IMR-90 (cell line): ENCODE results near the gene CAMKMT. TPM values are rescaled to one million over a fixed set of nuclear protein-coding genes. Genes with fewer than 3 reads are reported as not detected.

Experiments used
- ATAC-seq: fragments of 200-7000 bp; cut with Tn5 transposase; 2 replicates; pipeline ENCODE4 v1.9.1; 2020; ENCODE audit warnings: low read depth, mild to moderate bottlenecking, moderate library complexity
- BruUV-seq: library from RNA; stranded (reverse); fragments of 400-500 nt; replicated peaks from 2 replicates; lab custom pipeline; 2021; lab: Mats Ljungman, UMichigan
- CTCF ChIA-PET: fragments of 300-600 bp; formaldehyde crosslinking; extraction: SDS; loops from one replicate; lab custom pipeline; 2021; ENCODE audit warnings: antibody characterized with exemption; lab: Yijun Ruan, JAX
- POLR2A ChIA-PET: fragments of 300-600 bp; sonication (Branson Sonifier 250); formaldehyde crosslinking; loops from one replicate; lab custom pipeline; 2022; ENCODE audit warnings: antibody characterized with exemption; ENCODE audit not compliant: unreplicated experiment; lab: Charles Lee
- DNase-seq: peaks from one replicate; pipeline ENCODE4 v3.0.0; 2013
- H2AFZ ChIP-seq: replicated peaks from 2 replicates; pipeline ENCODE3; 2013; ENCODE audit warnings: low read length, mild to moderate bottlenecking; ENCODE audit not compliant: poor library complexity
- H2AK5ac ChIP-seq: 2 replicates; pipeline ENCODE4 v1.6.1; 2013; ENCODE audit warnings: low read depth, low read length, inconsistent platforms
- H2AK9ac ChIP-seq: replicated peaks from 2 replicates; pipeline ENCODE3; 2013; ENCODE audit warnings: mild to moderate bottlenecking, low read depth, low read length, moderate library complexity; ENCODE audit not compliant: poor library complexity
- H2BK120ac ChIP-seq: 2 replicates; pipeline ENCODE4 v1.6.1; 2013; ENCODE audit warnings: low read depth, low read length, inconsistent platforms
- H2BK15ac ChIP-seq: 3 replicates; pipeline ENCODE4 v1.6.1; 2013; ENCODE audit warnings: low read depth, low read length, inconsistent platforms
- H2BK20ac ChIP-seq: 2 replicates; pipeline ENCODE4 v1.6.1; 2013; ENCODE audit warnings: low read depth, mild to moderate bottlenecking, inconsistent platforms, low read length, moderate library complexity
- H2BK5ac ChIP-seq: 2 replicates; pipeline ENCODE4 v1.6.1; 2013; ENCODE audit warnings: mild to moderate bottlenecking, low read depth, low read length, inconsistent platforms; ENCODE audit not compliant: poor library complexity, severe bottlenecking
- H3K14ac ChIP-seq: replicated peaks from 2 replicates; pipeline ENCODE4 v1.6.1; 2013; ENCODE audit warnings: low read depth, low read length, inconsistent platforms
- H3K18ac ChIP-seq: 2 replicates; pipeline ENCODE4 v1.6.1; 2013; ENCODE audit warnings: low read depth, low read length, control low read depth
- H3K23ac ChIP-seq: 2 replicates; pipeline ENCODE4 v1.6.1; 2013; ENCODE audit warnings: low read depth, low read length, inconsistent platforms
- H3K27ac ChIP-seq: 2 replicates; pipeline ENCODE4 v1.5.1; 2013; ENCODE audit warnings: mild to moderate bottlenecking, control low read depth, low read length; ENCODE audit not compliant: insufficient read depth
- H3K27me3 ChIP-seq: 2 replicates; pipeline ENCODE4 v1.6.1; 2013; ENCODE audit warnings: low read length; ENCODE audit not compliant: control insufficient read depth, insufficient read depth
- H3K36me3 ChIP-seq: 2 replicates; pipeline ENCODE4 v1.6.1; 2013; ENCODE audit warnings: low read length, mixed read lengths; ENCODE audit not compliant: control insufficient read depth, insufficient read depth
- H3K4ac ChIP-seq: 2 replicates; pipeline ENCODE4 v1.6.1; 2013; ENCODE audit warnings: low read depth, low read length, inconsistent platforms
- H3K4me1 ChIP-seq: 2 replicates; pipeline ENCODE4 v1.6.1; 2013; ENCODE audit warnings: low read length, mixed read lengths; ENCODE audit not compliant: control insufficient read depth, insufficient read depth
- H3K4me2 ChIP-seq: 2 replicates; pipeline ENCODE4 v1.6.1; 2013; ENCODE audit warnings: low read depth, mild to moderate bottlenecking, control low read depth, low read length, moderate library complexity
- H3K4me3 ChIP-seq: 2 replicates; pipeline ENCODE4 v1.5.1; 2013; ENCODE audit warnings: low read depth, mild to moderate bottlenecking, control low read depth, low read length, moderate library complexity; ENCODE audit not compliant: insufficient read depth
- H3K56ac ChIP-seq: 2 replicates; pipeline ENCODE4 v1.6.1; 2013; ENCODE audit warnings: low read length, inconsistent platforms; ENCODE audit not compliant: insufficient read depth; ENCODE audit errors: extremely low read depth
- H3K79me1 ChIP-seq, 2 experiments: 2 replicates each; pipeline ENCODE4 v1.6.1; 2013; ENCODE audit warnings: low read length in 2 of 2, inconsistent platforms in 1 of 2, low read depth in 1 of 2
- H3K9ac ChIP-seq: 2 replicates; pipeline ENCODE4 v1.6.1; 2013; ENCODE audit warnings: low read depth, low read length, control low read depth
- H3K9me1 ChIP-seq: 2 replicates; pipeline ENCODE4 v1.6.1; 2013; ENCODE audit warnings: low read length, inconsistent platforms; ENCODE audit not compliant: insufficient read depth
- H3K9me3 ChIP-seq: 2 replicates; pipeline ENCODE4 v1.6.1; 2013; ENCODE audit warnings: low read length; ENCODE audit not compliant: control insufficient read depth, insufficient read depth
- H4K20me1 ChIP-seq: 2 replicates; pipeline ENCODE4 v1.6.1; 2013; ENCODE audit warnings: low read length, inconsistent platforms; ENCODE audit not compliant: insufficient read depth
- H4K5ac ChIP-seq: 2 replicates; pipeline ENCODE4 v1.6.1; 2013; ENCODE audit warnings: mild to moderate bottlenecking, low read depth, low read length, control low read depth
- H4K8ac ChIP-seq, 2 experiments: 2 replicates each; pipeline ENCODE4 v1.6.1; 2013; ENCODE audit warnings: low read depth in 2 of 2, low read length in 2 of 2, control low read depth in 1 of 2, inconsistent platforms in 1 of 2
- H4K91ac ChIP-seq: 2 replicates; pipeline ENCODE4 v1.6.1; 2013; ENCODE audit warnings: low read depth, low read length, inconsistent platforms; ENCODE audit not compliant: insufficient read depth
- BHLHE40 ChIP-seq: fragments of 150-350 bp; IDR thresholded peaks from 2 replicates; pipeline ENCODE4 v1.6.1; 2016; ENCODE audit warnings: mild to moderate bottlenecking, low read depth, low read length
- CEBPB ChIP-seq: IDR thresholded peaks from 2 replicates; pipeline ENCODE4 v1.6.1; 2012; ENCODE audit warnings: low read depth, low read length, improper control_type of control experiment
- FOS ChIP-seq: fragments of 150-350 bp; IDR thresholded peaks from 2 replicates; pipeline ENCODE4 v1.6.1; 2016; ENCODE audit warnings: low read depth, low read length
- MAFK ChIP-seq: IDR thresholded peaks from 2 replicates; pipeline ENCODE4 v1.6.1; 2012; ENCODE audit warnings: low read depth, low read length, improper control_type of control experiment
- NFE2L2 ChIP-seq: fragments of 150-350 bp; IDR thresholded peaks from 2 replicates; pipeline ENCODE4 v1.6.1; 2016; ENCODE audit warnings: low read depth, mild to moderate bottlenecking, low read length
- POLR2A ChIP-seq: IDR thresholded peaks from 2 replicates; pipeline ENCODE4 v1.6.1; 2012; ENCODE audit warnings: mild to moderate bottlenecking, low read depth, low read length
- RAD21 ChIP-seq: IDR thresholded peaks from 2 replicates; pipeline ENCODE4 v1.6.1; 2012; ENCODE audit warnings: low read length, improper control_type of control experiment
- RFX5 ChIP-seq: IDR thresholded peaks from 2 replicates; pipeline ENCODE4 v1.8.0; 2012; ENCODE audit warnings: low read depth, mild to moderate bottlenecking, low read length, moderate library complexity
- dilution Hi-C: fragments of 300-500 bp; cut with HindIII; formaldehyde crosslinking; loops from one replicate; pipeline ENCODE4 v1.14.3; 2018; ENCODE audit warnings: low sequenced_read_pairs; ENCODE audit not compliant: unreplicated experiment
- in situ Hi-C: fragments of 300-500 bp; cut with MboI; formaldehyde crosslinking; loops from 3 replicates; pipeline ENCODE4 v1.14.3; 2019; ENCODE audit warnings: low sequenced_read_pairs, inconsistent platforms, mixed read lengths
- intact Hi-C: fragments of 100-400 bp; cut with micrococcal nuclease; formaldehyde crosslinking; loops from 2 replicates; pipeline ENCODE4 v1.10.0; 2022
- polyA plus RNA-seq, 3 experiments: library from polyadenylated mRNA; depleted of rRNA; stranded (reverse); fragments of >200 nt; gene quantifications; 2 replicates each; pipeline ENCODE4 v1.2.3, GENCODE V29; 2012; ENCODE audit warnings: low replicate concordance in 1 of 3
- total RNA-seq: library from RNA; depleted of rRNA; stranded (reverse); fragments of >200 nt; gene quantifications from 2 replicates; pipeline ENCODE4 v1.2.3, GENCODE V29; 2012
- TF ChIP-seq, protein P1 (sequence below): fragments of 150-350 bp; IDR thresholded peaks from 2 replicates; pipeline ENCODE4 v1.6.1; 2017; ENCODE audit warnings: mild to moderate bottlenecking, antibody characterized with exemption, low read length, low read depth
- TF ChIP-seq, protein P2 (sequence below): fragments of 150-350 bp; IDR thresholded peaks from 2 replicates; pipeline ENCODE4 v1.6.1; 2016; ENCODE audit warnings: low read depth, mild to moderate bottlenecking, low read length, moderate library complexity, borderline replicate concordance
- TF ChIP-seq, protein P3 (sequence below): conservative IDR thresholded peaks from 2 replicates; pipeline ENCODE4 v1.5.1; 2012; ENCODE audit warnings: mild to moderate bottlenecking, low read depth, low read length, improper control_type of control experiment

Gene CAMKMT
- total and polyA plus RNA-seq, 2 of the 4 experiments (the other 2 are of a cell fraction): 4.4 to 6.8 TPM

GRCh38 chr2:44456946-44457345 is 95.2 kb downstream of the CAMKMT start:
- Histone ChIP-seq H3K18ac (no peak overlapping the region), H3K4me2 (no peak overlapping the region), H4K91ac (no peak overlapping the region), H3K27ac (no peak overlapping the region), H3K36me3 (no peaks in the 10 kb centered on the region), H3K23ac (no peak overlapping the region), H3K9me3 (no peaks in the 10 kb centered on the region), H2BK120ac (no peak overlapping the region), H2BK5ac (no peak overlapping the region), H2BK15ac (no peak overlapping the region), H3K9me1 (no peaks in the 10 kb centered on the region), H3K4ac (no peak overlapping the region), H3K56ac (no peak overlapping the region), H3K4me3 (no peak overlapping the region), H3K9ac (no peak overlapping the region), H2AFZ (no peak overlapping the region), H2BK20ac (no peak overlapping the region), H4K20me1 (no peaks in the 10 kb centered on the region), H3K4me1 (no peaks in the 10 kb centered on the region), H2AK9ac (no peak overlapping the region), H3K79me1 (no peaks in the 10 kb centered on the region), H4K5ac (no peak overlapping the region), H3K27me3 (no peaks in the 10 kb centered on the region), H3K14ac (no peak overlapping the region), H4K8ac (no peak overlapping the region), H2AK5ac (no peak overlapping the region)
- CTCF ChIA-PET: no interaction called here
- in situ Hi-C loops (no loop called here), intact Hi-C loops (no loop called here), dilution Hi-C loops (no loop called here)
- POLR2A ChIA-PET: no interaction called here
- no TSS peak for BruUV-seq
- ATAC-seq: no peak
- no peak for DNase-seq
- TF ChIP-seq MAFK (no peak), BHLHE40 (no peak), FOS (no peak), NFE2L2 (no peak), POLR2A (no peak), RFX5 (no peak), RAD21 (no peak), CEBPB (no peak)
- TF ChIP-seq, protein P1, sequence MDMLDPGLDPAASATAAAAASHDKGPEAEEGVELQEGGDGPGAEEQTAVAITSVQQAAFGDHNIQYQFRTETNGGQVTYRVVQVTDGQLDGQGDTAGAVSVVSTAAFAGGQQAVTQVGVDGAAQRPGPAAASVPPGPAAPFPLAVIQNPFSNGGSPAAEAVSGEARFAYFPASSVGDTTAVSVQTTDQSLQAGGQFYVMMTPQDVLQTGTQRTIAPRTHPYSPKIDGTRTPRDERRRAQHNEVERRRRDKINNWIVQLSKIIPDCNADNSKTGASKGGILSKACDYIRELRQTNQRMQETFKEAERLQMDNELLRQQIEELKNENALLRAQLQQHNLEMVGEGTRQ: no peak
- TF ChIP-seq, protein P2, sequence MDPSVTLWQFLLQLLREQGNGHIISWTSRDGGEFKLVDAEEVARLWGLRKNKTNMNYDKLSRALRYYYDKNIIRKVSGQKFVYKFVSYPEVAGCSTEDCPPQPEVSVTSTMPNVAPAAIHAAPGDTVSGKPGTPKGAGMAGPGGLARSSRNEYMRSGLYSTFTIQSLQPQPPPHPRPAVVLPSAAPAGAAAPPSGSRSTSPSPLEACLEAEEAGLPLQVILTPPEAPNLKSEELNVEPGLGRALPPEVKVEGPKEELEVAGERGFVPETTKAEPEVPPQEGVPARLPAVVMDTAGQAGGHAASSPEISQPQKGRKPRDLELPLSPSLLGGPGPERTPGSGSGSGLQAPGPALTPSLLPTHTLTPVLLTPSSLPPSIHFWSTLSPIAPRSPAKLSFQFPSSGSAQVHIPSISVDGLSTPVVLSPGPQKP: no peak
- TF ChIP-seq, protein P3, sequence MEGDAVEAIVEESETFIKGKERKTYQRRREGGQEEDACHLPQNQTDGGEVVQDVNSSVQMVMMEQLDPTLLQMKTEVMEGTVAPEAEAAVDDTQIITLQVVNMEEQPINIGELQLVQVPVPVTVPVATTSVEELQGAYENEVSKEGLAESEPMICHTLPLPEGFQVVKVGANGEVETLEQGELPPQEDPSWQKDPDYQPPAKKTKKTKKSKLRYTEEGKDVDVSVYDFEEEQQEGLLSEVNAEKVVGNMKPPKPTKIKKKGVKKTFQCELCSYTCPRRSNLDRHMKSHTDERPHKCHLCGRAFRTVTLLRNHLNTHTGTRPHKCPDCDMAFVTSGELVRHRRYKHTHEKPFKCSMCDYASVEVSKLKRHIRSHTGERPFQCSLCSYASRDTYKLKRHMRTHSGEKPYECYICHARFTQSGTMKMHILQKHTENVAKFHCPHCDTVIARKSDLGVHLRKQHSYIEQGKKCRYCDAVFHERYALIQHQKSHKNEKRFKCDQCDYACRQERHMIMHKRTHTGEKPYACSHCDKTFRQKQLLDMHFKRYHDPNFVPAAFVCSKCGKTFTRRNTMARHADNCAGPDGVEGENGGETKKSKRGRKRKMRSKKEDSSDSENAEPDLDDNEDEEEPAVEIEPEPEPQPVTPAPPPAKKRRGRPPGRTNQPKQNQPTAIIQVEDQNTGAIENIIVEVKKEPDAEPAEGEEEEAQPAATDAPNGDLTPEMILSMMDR: no peak
